NCI-H1105 (cell line): ENCODE measurements around the gene ZKSCAN7.
"Not testable (repeated sequence)": the region's sequence is repeated elsewhere in the genome, so short reads cannot be mapped to it uniquely, and the experiment has no call there.

Experiments
- DNase-seq: peaks from one replicate; lab custom pipeline; 2025; lab: John Stamatoyannopoulos, UW

Gene ZKSCAN7

GRCh38 chr3:44577354-44577952, 22.5 kb downstream of the ZKSCAN7 start:
- not testable (repeated sequence) for DNase-seq

DNA sequence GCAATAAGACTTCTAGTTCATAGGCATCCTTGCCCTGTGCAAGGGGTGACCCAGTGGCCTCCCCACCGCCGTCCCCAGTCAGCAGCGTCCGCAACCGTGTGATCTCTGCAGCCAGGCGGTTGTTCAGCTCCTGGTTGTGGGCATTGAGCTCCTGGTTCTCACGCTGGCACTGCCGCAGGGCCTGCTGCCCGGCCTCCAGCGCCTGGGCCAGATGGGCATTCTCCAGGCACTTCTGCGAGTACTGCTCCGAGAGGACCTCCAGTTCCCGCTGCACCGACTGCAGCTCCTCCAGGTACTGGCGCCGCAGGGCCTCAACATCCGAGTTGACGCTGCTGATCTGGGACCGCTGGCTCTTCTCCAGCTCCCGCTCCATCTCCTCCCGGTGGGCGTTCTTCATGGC, 23.3 kb downstream of the ZKSCAN7 start:
- not testable (repeated sequence) for DNase-seq

GRCh38 chr3:44578924-44579515, 24.0 kb downstream of the ZKSCAN7 start:
- DNase-seq, result not testable (repeated sequence)

DNA sequence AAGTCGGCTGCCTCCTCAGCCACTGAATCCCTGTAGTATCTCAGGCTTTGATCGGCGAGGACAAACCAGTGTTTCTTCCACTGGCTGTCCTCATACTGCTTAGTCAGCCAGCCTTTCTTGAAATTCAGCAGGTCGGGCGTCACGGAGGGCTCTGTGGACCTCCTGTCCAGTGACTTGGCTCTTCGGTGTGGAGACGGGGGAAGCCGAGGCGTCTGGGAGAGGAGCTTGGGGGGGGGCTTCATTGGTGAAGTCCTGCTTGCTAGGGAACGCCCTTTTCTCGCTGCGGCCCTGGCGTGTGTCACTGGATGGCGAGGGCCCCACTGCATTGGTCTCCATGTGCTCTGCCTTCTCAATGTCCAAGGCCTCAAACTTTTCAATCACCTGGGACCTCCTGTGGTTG, 24.8 kb downstream of the ZKSCAN7 start:
- DNase-seq, result not testable (repeated sequence)

DNA sequence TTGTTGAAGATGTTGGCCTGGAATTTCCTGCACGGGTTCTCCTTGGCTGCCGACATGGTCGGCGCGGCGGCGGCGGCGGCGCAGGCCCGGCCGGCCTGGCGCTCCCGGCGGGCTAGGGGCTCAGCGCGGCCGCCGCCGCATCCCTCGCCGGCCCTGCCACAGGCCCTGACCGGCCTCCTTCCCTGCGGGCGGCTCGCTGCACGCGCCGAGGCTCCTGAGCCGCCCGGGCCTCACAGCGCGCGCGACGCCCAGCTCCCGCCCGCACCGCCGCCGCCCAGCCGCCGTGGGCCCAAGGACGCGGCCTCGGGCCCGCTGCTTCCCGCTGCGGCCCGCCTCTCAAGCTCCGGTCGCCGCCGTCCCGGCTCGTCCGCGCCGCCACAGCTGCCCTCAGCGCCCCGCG, 26.0 kb downstream of the ZKSCAN7 start:
- DNase-seq, result not testable (repeated sequence)

DNA sequence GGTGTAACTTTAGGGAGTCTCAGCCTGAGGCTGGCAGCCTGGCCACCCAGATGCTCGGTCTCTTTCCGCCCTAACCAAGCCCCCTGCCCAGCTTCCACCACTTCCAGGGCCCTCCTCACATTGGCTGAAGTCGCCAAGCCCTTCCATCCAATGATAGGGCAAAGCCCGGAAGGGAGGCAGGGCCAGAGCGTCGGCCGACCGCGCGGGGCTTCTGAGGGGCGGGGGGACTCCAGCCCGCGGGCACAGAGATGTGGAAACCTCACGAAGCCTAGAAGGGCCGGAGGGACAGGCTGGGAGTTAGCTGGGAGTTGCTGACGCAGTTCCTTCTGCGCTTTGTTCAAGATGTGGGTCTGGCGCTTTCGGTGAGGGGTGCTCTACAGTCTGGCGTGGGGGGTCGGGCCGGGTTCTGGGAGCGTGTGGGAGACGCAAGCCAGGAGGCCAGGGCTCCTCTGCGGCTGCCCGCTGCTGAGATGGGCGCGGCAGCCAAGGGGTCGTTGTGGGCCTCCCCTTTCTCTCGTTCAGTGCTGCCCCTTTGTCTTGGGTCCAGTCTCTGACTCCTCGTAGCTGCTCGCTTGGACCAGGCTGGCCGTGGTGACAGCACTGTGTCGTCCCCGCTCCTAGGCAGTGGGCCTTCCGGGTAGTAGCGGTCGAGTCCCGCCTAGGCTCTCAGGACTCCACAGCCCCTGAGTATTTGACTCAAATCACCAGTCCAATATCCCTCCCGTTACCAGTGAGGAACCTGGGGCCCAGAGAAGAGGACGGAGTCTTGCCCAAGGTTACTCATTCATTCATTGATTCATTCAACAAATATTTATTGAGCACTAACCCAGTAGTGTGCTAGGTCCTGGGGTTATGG, 29.9 kb downstream of the ZKSCAN7 start, which contains the start of gene ZNF660:
ZNF660 (plus strand) TSS at position 319 of the 856 bp plus-strand sequence. CDS start 9,230 bp downstream, outside the sequence.
- peak; percentile 74 for DNase-seq

DNA sequence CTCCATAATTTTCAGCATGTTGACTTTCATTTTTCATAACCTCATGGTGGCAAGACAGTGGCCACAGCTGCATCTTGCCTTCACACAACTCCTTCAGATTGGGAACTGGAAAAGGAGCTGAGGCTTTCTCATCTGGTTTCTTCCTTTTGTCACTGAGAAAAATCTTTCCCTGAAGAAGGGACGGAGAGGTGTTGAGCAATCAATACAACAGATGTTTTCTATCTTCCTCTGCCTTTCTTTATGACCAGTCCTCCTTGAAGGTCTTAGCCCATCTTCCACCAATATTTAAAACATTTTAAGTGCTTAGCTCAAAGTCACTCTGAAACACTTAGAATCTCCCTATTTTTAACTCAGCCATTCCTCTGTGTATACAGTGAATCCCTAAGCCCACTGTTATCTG, 41.6 kb downstream of the ZKSCAN7 start:
- DNase-seq, result no peak

GRCh38 chr3:44601749-44602148, 46.8 kb downstream of the ZKSCAN7 start:
- DNase-seq, result no peak

GRCh38 chr3:44612678-44613077, 57.7 kb downstream of the ZKSCAN7 start:
- no peak for DNase-seq
